ENCODE data around the gene TRMT5.

The TRMT5 gene

DNA sequence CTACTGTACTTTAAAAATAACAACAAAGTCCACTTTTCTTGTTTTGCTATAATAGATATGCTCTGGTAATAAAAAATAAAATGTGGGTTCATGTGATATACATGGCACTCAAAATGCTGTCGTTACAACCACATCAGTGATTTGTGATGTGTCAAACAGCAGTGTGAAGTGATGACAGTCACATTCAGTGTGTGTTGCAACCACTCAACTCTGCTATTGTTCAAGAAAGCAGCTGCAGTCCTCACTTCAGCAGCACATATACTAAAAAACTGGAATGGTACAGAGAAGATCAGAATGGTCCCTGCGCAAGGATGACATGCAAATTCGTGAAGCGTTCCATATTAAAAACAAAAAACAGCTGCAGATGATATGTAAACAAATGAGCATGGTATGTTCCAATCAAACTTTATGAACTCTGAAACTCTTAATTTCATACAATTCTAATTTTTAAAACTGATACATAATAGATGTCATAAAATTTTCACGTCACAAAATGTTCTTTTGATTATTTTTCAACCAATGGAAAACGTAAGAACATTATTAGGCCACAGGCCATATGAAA, 6.7 kb downstream of the TRMT5 start:
- TF ChIP-seq, protein P1, sequence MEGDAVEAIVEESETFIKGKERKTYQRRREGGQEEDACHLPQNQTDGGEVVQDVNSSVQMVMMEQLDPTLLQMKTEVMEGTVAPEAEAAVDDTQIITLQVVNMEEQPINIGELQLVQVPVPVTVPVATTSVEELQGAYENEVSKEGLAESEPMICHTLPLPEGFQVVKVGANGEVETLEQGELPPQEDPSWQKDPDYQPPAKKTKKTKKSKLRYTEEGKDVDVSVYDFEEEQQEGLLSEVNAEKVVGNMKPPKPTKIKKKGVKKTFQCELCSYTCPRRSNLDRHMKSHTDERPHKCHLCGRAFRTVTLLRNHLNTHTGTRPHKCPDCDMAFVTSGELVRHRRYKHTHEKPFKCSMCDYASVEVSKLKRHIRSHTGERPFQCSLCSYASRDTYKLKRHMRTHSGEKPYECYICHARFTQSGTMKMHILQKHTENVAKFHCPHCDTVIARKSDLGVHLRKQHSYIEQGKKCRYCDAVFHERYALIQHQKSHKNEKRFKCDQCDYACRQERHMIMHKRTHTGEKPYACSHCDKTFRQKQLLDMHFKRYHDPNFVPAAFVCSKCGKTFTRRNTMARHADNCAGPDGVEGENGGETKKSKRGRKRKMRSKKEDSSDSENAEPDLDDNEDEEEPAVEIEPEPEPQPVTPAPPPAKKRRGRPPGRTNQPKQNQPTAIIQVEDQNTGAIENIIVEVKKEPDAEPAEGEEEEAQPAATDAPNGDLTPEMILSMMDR (IDR thresholded peaks at IDR 0.05; ENCODE audit: low read depth, low read length, missing control alignments) = no peak
- no peak overlapping the region for H3K4me3 ChIP-seq (replicated peaks; ENCODE audit: low read depth, low read length)
- DNase-seq (ENCODE audit: extremely low read depth, low read depth) = no peak

DNA sequence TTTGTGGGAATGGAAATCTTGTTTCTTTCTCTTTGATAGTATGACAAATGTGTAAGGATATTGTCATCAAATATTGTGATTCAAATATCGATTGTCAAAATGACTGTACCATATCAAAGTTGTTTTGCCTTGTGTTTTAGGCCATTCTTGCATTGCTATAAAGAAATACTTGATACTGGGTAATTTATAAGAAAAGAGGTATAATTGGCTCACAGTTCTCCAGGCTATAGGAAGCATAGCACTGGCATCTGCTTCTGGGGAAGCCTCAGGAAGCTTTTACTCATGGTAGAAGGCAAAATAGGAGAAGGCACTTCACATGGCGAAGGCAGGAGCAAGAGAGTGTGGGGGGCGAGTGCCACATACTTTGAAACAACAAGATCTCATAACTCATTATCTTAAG, 7.8 kb downstream of the TRMT5 start:
- TF ChIP-seq, protein P1 (IDR thresholded peaks at IDR 0.05; ENCODE audit: low read depth, low read length, missing control alignments) = no peak
- no peak for DNase-seq (ENCODE audit: extremely low read depth, low read depth)
- no peak overlapping the region for H3K4me3 ChIP-seq (replicated peaks; ENCODE audit: low read depth, low read length)

DNA sequence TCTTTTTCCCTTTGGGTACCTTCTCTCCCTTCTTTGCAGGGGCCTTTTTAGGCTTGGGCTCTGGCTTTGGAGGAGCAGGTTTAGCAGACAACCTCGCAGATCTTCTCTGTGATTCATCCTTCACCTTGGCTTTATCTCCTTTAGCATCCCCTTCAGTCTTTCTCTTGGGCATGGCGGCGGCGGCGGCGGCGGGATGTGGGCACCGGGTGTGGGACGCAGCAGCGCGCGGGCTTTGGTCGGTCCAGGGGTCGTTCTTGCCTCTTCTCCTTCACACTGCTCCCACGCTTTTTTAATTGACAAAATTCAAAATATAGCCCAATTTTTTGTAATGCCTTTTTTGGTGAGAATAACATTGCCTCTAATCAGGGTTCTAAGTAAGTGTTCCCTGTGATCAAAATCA, 8.6 kb downstream of the TRMT5 start:
- no peak overlapping the region for H3K4me3 ChIP-seq (replicated peaks; ENCODE audit: low read depth, low read length)
- TF ChIP-seq, protein P1 (IDR thresholded peaks at IDR 0.05; ENCODE audit: low read depth, low read length, missing control alignments) = no peak
- no peak for DNase-seq (ENCODE audit: extremely low read depth, low read depth)

DNA sequence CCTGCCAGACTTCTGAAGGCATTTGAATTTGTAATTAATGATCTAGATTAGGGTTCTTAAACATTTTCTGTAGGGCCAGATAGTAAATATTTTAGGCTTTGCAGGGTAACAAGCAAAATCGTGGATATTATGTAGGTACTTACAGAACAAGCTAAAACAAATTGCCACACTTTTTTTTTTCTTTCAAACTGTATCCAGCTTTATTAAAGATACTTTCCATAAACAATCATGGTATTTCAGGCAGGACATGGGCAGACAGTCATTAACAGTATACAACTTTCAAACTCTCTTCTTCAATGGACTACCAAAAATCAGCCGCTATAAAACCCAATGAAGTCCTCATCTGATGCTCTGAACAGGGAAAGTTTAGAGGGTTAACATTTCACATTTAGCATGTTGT, 9.6 kb downstream of the TRMT5 start:
- DNase-seq (ENCODE audit: extremely low read depth, low read depth) = no peak
- TF ChIP-seq, protein P1 (IDR thresholded peaks at IDR 0.05; ENCODE audit: low read depth, low read length, missing control alignments) = no peak
- H3K4me3 ChIP-seq (replicated peaks; ENCODE audit: low read depth, low read length) = no peak overlapping the region

DNA sequence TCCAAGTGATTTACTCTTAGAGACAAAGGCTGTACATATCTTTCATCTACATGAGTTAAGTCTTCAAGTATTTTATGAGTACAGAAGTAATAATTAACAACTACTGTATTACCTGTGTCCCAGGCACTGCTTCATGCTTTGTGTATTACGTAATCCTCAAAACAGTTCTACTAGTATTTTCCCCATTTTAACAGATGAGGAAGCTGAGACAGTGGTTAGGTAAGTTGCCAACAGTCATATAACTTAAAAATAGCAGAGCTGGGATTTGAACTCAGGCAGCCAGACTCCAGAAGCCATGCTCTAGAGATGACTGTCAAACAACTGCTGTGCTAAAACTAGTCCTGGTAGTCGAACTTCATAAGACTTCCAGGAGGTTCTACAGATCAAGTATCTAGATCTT, 10.7 kb downstream of the TRMT5 start:
- H3K4me3 ChIP-seq (replicated peaks; ENCODE audit: low read depth, low read length) = no peak overlapping the region
- DNase-seq (ENCODE audit: extremely low read depth, low read depth) = no peak
- TF ChIP-seq, protein P1 (IDR thresholded peaks at IDR 0.05; ENCODE audit: low read depth, low read length, missing control alignments) = no peak

- no peak for DNase-seq (ENCODE audit: extremely low read depth, low read depth)
- H3K4me3 ChIP-seq (replicated peaks; ENCODE audit: low read depth, low read length) = no peak overlapping the region
- TF ChIP-seq, protein P1 (IDR thresholded peaks at IDR 0.05; ENCODE audit: low read depth, low read length, missing control alignments) = no peak
These were observed 12.2 kb downstream of the TRMT5 start for GRCh38 chr14:60968671-60969070.

DNA sequence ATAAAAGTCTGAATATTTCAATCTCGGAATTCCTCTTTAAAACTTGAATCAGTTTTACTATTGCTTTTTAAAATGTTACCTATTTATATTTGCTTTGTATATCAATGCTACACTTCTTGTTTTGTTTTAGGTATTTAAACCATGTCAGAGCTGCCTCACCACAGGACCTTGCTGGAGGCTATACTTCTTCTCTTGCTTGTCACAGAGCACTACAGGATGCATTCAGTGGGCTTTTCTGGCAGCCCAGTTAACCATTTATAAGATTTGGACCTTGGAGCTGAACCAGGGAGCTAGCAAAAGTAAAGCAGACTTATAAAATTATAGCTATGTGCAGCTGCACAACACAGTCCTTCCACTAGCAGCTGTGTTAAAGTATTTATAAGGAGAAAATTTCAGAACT, 12.8 kb downstream of the TRMT5 start:
- TF ChIP-seq, protein P1 (IDR thresholded peaks at IDR 0.05; ENCODE audit: low read depth, low read length, missing control alignments) = no peak
- DNase-seq (ENCODE audit: extremely low read depth, low read depth) = no peak
- H3K4me3 ChIP-seq (replicated peaks; ENCODE audit: low read depth, low read length) = no peak overlapping the region

Data from HFF-Myc (cell line).